ENCODE data around the gene IST1.
"Not testable (repeated sequence)": the region's sequence is repeated elsewhere in the genome, so short reads cannot be mapped to it uniquely, and the experiment has no call there.

The IST1 gene

GRCh38 chr16:71882505-71883167, 12.7 kb upstream of the IST1 start:
- peak; percentile 55 for DNase-seq

GRCh38 chr16:71883168-71883848, 12.0 kb upstream of the IST1 start:
- DNase-seq: peak; percentile 28

GRCh38 chr16:71883849-71884638, 11.3 kb upstream of the IST1 start, which contains the start of gene ZNF821:
ZNF821 (minus strand) TSS chr16:71884182; CDS start chr16:71879946, 4,236 bp downstream.
- peak; percentile 62 for DNase-seq

GRCh38 chr16:71885261-71885650, 10.1 kb upstream of the IST1 start:
- DNase-seq: no peak

GRCh38 chr16:71889147-71889546, 6.2 kb upstream of the IST1 start:
- no peak for DNase-seq

GRCh38 chr16:71893888-71894228, 1.5 kb upstream of the IST1 start:
- DNase-seq: no peak

GRCh38 chr16:71894229-71894920, 956 bp upstream of the IST1 start:
- DNase-seq: peak; percentile 31

GRCh38 chr16:71895679-71896365, 491 bp downstream of the IST1 start:
- DNase-seq: no peak

GRCh38 chr16:71896764-71897368, 1.5 kb downstream of the IST1 start:
- no peak for DNase-seq

GRCh38 chr16:71899171-71899570, 3.8 kb downstream of the IST1 start:
- DNase-seq: no peak

GRCh38 chr16:71902656-71903365, 7.5 kb downstream of the IST1 start:
- no peak for DNase-seq

- no peak for DNase-seq
These were observed 8.3 kb downstream of the IST1 start for GRCh38 chr16:71903608-71904007.

GRCh38 chr16:71904239-71904638, 8.9 kb downstream of the IST1 start:
- no peak for DNase-seq

- DNase-seq: not testable (repeated sequence)
These were observed 10.4 kb downstream of the IST1 start for GRCh38 chr16:71905765-71906164.

GRCh38 chr16:71911121-71911520, 15.8 kb downstream of the IST1 start:
- no peak for DNase-seq

GRCh38 chr16:71912534-71913275, 17.4 kb downstream of the IST1 start:
- no peak for DNase-seq

- no peak for DNase-seq
These were observed 19.5 kb downstream of the IST1 start for GRCh38 chr16:71914802-71915201.

- DNase-seq: no peak
These were observed 20.0 kb downstream of the IST1 start for GRCh38 chr16:71915350-71915749.

- DNase-seq: no peak
These were observed 21.1 kb downstream of the IST1 start for GRCh38 chr16:71916397-71916920.

GRCh38 chr16:71917900-71918299, 22.6 kb downstream of the IST1 start:
- no peak for DNase-seq

- DNase-seq: no peak
These were observed 23.7 kb downstream of the IST1 start for GRCh38 chr16:71919035-71919434.
